T1000 (cell line): ENCODE measurements around the gene CHDH.

Source experiments
- DNase-seq: peaks from one replicate; lab custom pipeline; 2025; ENCODE audit warnings: mixed read lengths; lab: John Stamatoyannopoulos, UW

Gene CHDH

GRCh38 chr3:53823956-53824657, 22.1 kb downstream of the CHDH start:
- DNase-seq, result no peak

GRCh38 chr3:53823026-53823955, 22.9 kb downstream of the CHDH start:
- no peak for DNase-seq

DNA sequence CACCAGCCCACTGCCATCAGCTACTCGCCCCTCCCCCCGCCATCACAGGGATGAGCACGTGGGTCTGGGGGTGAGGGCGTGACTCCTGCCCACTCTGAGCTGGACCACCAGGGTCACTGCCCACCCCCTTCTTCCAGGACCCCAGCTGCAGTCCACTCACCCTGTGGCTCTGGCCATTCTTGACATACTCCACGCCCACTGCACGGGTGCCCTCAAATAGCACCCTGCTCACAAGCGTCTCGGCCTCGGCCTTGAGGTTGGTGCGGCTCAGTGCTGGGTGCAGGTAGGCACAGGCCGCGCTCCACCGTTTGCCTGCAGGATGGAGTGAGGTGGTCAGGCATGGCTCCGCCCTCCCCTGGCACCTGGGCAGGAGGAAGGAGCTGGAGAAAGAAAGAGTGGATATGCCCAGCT, 23.9 kb downstream of the CHDH start:
- no peak for DNase-seq

GRCh38 chr3:53821631-53822121, 24.5 kb downstream of the CHDH start:
- no peak for DNase-seq

- no peak for DNase-seq
Measured at GRCh38 chr3:53820756-53821580, 25.3 kb downstream of the CHDH start.

GRCh38 chr3:53820084-53820483, 26.1 kb downstream of the CHDH start:
- no peak for DNase-seq

DNA sequence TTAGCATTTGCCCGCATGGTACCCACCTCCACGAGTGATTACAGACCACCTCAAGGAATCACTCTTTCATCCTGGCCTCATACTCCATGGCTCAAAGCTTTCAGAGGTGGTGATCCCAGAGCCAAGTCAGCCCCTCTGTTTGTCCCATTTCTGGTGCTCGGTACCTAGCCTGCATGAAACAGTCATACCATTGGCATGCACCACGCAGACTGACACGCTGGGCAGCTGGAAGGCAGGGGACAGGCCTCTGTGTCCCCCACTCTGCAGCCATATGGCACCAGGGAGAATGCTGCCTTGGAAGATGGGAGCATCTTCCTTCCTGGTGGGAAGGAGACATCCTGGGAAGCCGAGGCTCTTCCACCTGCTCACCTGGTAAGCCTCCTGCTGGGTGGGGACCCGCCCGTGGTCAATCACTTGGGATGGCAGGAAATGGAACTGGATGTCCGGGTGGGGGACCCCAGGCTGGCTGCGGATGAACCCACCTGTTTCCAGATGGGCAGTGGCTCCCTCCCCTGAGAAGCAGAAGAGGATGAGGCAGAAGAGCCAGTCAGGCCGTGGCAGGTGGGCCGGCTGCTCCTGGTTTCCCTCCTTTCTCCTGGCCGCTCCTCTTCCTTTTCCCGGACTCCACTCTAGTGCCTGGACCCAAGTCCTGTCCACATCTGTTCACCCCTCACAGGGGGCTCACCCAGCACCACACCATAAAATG, 26.9 kb downstream of the CHDH start:
- DNase-seq, result no peak

DNA sequence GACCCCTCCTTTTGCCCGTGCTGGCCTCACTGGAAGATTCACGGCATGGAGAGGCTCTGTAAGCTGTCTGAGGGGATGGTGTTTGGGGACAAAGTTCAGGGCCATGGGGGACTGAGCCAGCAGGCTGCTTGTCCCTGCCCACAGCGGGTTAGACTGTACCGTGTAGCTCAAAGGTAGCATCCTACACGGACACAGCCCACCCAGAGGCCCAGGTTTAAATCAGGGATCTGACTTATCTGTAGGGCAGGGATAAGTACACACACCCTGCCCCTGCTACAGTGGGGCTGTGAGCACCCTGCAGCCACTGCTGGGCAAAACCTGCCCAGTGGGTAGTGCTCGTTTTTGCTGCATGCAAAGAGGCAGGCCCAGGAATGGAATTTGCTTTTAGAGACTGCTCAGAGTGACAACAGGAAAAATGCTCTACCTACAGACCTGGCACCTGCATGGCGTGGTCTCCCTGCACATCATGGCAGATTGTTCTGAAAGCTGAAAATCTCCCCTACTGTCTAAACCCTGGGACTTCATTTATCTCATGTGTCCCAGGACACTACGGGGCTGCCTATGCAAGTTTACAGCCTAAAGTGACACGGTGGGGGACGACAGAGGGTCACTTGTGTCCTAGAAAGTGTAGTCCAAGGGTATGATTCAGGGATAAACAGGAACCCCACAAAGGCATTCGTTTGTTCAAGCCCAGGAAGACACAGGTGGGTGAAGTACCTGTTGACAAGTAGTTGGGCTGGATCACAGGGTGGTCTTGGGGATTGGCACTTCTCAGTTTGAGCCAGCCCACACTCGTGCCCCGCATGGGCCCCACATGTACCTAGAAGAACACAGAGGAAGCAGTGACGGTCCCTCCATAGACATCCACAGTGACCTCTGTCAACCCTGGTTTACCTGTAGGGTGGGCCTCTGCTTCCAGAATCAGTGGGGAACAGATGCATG, 27.7 kb downstream of the CHDH start:
- no peak for DNase-seq

- DNase-seq, result no peak
Measured at GRCh38 chr3:53817809-53818208, 28.4 kb downstream of the CHDH start.

DNA sequence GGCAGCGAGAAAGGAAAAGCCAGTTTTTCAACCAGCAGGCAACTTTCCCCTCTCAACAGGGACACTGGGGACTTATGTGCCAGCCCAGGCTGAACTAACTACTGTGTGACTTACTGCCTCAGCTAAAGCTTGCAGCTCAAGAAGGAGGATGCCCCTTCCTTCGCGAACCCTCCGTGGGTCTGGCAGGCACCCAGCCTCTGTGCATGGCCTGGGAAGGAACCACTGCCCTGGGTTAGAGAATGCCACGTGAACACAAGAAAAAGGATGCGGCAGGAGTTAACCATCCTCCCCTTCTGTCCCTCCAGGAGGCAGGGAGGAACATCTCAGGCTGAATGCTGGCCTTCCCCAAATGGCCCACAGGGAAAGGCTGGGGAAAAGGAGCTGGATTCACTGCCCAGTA, 29.0 kb downstream of the CHDH start:
- DNase-seq, result no peak

DNA sequence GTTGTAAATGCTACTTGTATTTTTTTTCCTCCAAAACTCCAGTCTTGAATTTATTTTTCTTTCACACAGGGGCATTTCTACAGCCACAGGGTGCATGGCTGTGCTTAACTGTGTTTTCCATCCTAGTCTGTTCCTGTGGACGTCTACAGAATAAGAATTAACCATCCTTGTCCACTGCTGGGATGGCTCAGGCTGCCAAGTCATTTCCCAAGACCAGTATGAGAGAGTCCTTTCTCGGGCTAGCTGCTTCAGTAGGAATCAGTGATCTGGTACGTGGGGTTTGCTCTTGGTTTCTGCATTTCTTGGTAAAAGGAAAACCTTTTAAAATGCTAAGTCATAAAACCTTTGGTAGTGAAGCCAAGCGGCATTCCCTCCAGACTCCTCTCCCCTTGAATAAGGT, 29.8 kb downstream of the CHDH start:
- DNase-seq, result no peak

DNA sequence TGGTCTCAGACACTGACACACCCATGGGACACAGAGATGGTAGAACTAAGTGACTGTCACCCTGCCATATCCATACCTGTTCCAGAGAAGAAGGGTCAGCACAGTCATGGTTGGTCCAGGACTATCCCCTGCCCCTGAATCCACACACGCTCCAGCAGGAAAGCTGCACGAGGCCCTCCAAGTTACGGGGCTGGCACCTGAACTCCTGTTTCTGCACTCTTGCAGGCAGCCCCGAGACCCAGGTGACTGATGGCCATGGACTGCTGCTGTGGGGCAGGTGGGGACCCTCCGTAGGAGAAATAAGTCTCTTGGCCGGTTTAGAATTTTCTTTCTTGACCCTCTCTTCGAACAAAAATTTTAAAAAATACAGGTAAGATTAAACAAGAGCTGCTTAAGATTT, 30.6 kb downstream of the CHDH start:
- DNase-seq, result no peak

- DNase-seq, result no peak
Measured at GRCh38 chr3:53815067-53815466, 31.2 kb downstream of the CHDH start.

- no peak for DNase-seq
Measured at GRCh38 chr3:53813876-53814275, 32.3 kb downstream of the CHDH start.

DNA sequence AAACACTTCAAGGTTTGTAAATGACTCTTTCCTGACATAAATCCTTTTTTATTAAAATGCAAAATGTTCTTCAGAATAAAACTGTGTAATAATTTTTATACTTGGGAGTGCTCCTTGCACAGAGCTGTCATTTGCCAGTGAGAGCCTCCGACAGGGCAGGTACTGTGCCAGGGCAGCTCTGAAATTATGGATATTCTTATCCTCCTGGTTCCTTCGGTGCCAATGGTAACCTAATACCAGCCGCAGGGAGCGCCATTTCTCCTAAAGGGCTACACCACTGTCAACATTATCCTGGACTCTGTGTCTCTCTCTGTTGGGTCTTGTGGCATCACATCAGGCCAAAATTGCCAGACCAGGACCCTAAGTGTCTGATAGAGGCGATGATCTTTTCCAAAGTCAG, 33.0 kb downstream of the CHDH start:
- no peak for DNase-seq

- DNase-seq, result no peak
Measured at GRCh38 chr3:53812434-53812833, 33.8 kb downstream of the CHDH start.

DNA sequence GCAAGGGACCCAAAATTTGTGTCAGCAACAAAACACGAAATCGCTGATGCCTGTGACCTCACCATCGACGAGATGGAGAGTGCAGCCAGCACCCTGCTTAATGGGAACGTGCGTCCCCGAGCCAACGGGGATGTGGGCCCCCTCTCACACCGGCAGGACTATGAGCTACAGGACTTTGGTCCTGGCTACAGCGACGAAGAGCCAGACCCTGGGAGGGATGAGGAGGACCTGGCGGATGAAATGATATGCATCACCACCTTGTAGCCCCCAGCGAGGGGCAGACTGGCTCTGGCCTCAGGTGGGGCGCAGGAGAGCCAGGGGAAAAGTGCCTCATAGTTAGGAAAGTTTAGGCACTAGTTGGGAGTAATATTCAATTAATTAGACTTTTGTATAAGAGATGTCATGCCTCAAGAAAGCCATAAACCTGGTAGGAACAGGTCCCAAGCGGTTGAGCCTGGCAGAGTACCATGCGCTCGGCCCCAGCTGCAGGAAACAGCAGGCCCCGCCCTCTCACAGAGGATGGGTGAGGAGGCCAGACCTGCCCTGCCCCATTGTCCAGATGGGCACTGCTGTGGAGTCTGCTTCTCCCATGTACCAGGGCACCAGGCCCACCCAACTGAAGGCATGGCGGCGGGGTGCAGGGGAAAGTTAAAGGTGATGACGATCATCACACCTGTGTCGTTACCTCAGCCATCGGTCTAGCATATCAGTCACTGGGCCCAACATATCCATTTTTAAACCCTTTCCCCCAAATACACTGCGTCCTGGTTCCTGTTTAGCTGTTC, 34.9 kb downstream of the CHDH start:
- DNase-seq, result no peak

DNA sequence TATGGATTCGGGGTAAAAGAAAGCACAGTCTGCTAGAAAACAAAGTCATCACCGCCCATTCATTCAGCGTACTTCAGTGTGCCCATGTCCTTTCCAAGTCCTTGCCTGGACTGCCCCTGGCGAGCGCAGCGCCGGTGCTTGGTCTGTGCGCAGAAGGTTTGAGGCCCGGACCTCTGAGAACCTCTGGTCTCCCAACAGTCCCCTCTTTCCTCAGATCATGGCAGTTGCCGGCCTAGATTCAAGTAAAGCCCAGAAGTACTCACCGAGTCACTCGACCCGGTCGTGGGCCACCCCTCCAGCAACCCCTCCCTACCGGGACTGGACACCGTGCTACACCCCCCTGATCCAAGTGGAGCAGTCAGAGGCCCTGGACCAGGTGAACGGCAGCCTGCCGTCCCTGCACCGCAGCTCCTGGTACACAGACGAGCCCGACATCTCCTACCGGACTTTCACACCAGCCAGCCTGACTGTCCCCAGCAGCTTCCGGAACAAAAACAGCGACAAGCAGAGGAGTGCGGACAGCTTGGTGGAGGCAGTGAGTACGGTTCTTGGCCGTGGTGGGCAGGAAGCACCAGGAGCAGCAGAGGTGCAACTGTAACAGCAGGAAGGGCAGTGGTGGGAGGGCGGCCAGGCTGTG, 36.3 kb downstream of the CHDH start:
- DNase-seq, result no peak

DNA sequence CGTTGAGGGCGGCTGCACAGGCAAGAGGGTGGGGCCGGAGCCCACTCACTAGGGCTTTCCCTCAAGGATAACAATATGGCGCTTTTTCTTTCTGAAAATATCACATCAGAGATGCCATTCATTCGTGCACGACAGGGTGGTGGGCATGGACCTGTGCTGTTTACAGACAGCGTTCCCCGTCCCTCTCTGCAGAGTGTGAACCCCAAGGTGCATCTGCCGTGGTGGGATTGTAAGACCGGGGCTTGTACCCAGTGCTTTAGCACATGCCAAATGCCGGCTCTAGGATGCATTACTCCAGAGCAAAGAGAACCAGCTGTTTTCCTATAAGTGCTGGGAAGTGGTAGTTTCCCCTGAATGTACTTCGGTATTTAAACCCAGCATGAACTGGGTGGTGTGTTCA, 37.0 kb downstream of the CHDH start:
- no peak for DNase-seq
